Activated naive CD4-positive, alpha-beta T cell treated with anti-CD3 and anti-CD28 coated beads, Interleukin-2, amount 50 U/mL, for 16 hours (primary cell): ENCODE results near the gene SLC17A9.

Experiments used
- DNase-seq: peaks from one replicate; pipeline ENCODE4 v3.0.0-alpha.2; 2020

Gene SLC17A9

DNA sequence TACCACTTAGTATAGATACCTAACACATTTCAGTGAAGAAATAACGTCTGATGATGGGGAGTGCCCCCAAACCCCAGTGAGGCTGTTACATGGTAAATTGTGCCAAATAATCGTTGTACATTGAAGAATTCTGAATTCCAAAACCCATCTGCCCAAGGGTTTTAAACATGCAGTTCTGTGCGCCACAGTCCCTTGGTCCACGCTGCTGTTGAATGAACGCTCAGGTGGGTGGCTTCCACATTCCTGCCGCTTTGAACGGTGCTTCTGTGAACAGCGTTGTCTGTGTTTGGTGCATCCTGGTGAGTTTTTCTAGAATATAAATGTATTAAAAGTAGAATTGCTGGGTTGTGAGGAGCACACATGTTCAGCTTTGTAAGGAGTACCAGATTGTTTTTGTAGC lies 11.6 kb upstream of the SLC17A9 start:
- no peak for DNase-seq

DNA sequence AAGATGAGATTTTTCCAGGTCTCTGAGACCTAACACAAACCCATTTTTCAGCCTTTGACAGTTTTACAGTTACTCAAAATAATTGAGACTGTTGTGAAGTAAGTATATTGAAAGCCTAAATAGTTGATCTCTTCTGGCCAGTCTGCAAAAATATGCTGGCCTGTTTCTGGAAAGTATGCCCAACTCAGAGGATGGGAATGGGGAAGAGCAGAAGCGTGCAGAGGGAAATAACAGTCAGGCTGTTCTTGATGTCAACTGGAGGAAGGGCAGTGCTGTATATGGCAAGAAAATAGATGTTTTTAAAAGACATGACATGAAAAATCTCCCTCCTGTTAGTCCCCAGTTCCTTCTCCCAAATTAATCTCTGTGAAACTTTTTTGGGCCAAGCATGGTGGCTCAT lies 10.7 kb upstream of the SLC17A9 start:
- DNase-seq = no peak

DNA sequence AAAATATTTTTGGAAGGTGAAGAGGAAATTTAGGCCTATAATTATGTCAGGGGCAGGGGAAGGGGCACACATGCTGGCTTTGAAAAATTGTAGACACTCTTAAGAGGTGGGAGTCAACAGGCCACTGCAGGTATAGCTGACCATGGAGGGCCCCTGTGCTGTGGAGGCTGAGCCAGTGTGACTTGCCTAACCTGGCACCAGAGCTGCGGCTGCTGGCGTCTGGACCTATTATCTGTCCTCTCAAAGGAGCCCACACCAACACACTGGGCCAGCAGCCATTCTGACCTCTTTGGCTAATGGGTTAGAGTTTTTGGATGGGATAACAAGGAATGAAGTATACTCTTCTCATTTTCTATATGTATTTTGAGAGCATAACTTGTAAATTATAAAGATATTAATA lies 10.1 kb upstream of the SLC17A9 start:
- DNase-seq = no peak

DNA sequence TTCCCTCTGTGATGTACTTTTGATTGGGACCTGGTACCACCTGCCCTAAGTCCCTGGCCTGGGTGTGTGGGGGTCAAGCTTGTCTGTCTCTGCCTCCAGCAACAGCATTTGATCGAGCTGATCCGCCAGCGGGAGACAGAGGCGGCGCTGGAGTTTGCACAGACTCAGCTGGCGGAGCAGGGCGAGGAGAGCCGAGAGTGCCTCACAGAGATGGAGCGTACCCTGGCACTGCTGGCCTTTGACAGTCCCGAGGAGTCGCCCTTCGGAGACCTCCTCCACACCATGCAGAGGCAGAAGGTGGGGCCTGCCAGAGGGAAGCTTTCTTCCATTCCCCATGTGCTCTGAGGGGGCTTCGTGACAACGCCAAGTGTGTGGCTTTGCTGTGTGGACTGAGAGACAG lies 9.1 kb upstream of the SLC17A9 start:
- DNase-seq = no peak

DNA sequence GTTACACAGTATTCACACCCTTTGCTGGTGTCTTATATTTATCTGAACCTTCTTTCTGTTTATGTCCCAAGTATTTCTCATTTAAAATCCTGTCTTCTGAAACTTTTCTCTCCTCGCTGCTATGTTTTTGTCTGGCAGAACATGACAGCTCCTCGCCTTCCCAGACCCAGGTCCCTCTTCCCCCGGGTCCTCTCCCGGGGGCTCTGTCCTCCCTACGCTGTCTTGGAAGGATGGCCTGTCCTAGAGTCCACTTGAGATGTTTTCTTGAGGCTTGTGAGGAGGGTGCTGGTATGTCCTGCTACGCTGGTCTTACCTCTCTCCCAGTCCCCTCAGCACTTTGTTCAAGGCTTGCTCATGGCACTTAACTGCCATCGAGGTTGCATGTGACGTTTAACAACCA lies 8.3 kb upstream of the SLC17A9 start:
- no peak for DNase-seq

DNA sequence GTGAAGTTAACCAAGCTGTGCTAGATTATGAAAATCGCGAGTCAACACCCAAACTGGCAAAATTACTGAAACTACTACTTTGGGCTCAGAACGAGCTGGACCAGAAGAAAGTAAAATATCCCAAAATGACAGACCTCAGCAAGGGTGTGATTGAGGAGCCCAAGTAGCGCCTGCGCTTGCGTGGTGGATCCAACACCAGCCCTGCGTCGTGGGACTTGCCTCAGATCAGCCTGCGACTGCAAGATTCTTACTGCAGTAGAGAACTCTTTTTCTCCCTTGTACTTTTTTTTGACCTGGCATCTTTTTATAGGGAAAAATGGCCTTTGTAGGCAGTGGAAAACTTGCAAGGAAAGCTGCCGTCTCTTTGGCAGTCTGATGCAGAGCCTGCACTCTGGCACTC lies 7.8 kb upstream of the SLC17A9 start:
- DNase-seq = no peak

DNA sequence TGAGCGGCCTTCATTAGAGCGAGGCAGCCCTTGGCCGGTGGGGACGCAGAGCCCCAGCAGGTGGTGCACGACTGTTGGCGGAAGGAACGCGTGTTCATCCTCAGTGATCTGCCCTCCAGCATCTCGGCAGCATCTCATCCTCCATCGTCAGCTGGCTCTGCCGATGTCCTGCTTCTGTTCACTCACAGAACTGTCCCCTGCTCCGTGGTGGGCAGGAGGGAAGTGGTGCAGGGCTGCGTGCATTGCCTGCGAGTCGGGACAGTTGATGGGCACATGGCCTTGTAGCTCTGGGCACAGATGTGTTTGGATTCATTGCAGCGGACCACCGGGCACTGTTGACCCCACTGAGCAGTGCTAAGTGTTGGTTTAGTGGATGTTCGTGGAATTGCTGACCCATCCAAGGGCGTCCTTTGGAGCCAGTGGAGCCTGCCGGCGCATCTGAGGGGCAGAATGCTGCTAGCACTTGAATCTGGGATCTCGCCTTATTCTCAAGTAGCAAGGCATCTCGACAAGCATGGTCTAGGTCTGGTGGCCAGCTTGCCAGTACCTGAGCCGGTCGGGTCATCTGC lies 6.7 kb upstream of the SLC17A9 start:
- DNase-seq = no peak

DNA sequence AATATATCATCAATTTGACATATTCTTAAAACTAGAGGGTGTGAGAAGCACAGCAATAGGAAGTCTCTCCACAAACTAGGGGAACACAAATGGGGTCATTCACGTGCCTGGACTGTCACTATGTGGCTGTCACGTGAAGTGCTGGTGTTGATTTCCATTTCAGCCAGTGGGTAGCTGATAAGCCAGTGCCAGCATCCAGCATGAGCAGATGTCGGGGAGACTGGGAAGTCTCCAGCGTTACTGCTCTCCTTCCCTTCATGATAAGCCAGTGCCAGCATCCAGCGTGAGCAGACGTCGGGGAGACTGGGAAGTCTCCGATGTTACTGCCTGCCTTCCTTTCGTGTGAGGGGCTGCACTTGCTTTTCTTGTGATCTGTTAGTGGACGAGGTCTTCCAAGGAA lies 5.6 kb upstream of the SLC17A9 start:
- no peak for DNase-seq

DNA sequence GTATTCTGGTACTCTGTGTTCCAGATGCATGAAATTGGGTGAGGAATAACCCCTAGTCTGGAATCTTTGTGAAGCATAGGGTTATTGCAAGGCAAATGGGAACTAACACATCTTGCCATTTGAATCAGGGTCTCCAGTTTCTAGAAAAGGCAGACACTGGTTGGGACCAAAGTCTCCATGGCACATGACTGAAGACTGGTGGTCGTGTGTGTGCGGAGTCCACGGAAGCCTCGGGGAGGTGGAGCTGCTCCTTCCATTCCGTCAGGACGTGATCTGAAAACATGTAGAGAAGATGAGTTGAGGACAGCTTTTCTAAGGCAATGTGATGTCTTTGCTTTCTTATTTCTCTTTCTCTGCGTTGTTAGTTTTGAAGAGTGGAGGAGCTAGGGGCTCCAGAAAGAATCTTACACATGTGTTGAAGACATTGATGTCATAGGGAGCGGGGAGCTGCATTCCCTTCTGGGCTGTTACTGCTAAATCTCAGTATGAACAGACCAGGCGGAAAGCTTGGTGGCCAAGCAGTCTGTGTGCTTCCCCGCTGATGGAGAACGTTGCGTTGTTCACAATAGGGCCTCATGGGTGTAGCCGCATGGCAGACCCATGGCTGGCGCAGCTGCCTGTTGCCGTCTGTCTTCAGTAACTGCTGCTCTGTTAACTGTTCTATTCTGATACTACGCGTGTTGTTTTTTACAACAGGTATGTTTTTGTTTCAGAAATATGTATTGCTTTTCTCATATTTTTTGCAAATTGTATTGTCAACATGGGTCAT lies 4.8 kb upstream of the SLC17A9 start:
- no peak for DNase-seq

DNA sequence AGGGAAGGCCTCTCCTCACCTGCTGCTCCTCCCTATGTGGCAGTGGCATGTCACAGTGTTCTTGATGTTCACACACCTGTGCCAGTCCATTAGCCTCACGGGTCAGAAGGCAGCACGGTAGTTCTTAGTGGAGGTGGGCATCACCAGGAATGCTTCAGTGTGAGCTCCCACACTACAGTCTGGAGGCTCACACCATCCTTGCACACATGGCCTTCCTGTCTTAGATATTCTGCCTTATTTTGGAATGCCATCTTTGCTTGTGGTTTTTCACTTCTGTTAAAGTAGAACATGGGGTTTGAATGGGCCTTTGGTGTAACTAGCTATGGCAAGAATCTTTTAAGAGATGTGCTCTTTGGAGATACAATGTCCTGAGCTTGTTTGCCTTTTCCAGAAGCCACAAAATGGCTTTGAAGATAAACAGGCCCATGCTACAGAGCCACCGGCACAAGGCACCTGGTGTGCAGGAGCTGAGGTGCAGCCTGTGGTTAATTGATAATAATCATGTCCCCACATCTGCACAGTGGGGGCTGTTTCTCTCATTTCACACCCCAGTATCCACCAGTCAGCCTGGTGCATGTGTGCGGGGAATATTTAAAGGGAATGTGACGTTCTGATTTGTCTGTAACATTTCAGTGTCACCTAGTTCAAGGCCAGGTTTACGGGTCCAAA lies 3.2 kb upstream of the SLC17A9 start:
- no peak for DNase-seq

DNA sequence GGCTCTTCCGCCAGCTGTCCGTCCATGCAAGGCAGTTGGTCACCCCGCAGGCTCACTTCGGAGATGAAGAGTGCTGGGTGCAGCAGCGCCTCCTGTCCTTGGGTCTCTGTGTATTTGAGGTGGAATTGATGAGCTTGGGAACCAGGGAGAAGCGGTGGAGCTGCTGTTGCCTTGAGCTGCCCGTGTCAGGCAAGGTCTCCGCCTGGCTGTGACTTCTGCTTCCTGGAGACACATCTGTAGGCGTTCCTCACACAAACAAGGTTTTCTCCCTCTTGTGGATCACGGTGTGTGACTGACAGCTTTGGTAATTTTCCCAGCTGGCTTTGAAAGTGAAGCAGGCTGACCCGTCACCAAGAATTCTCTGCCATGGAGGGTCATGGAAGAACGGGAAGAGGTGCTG lies 2.5 kb upstream of the SLC17A9 start:
- no peak for DNase-seq

DNA sequence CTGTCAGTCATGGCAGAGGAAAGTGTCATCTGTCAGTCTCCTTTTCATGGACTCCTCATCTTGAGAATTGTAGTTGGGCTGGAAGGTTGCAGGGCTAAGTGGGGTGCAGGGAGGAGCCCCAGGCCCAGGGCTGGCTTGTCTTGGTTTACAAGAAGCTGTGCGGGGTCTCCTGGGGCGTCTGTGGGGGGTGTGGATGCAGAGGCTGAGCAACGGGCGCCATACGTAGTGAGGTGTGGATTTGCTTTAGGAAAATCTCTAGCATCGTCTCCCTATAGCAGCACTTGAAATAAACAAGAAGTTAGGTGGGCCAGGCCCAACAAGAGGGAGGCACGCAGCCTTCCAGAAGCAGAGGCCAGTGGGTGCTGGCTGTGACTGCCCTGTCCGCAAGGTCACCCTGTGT lies 1.8 kb upstream of the SLC17A9 start:
- no peak for DNase-seq

DNA sequence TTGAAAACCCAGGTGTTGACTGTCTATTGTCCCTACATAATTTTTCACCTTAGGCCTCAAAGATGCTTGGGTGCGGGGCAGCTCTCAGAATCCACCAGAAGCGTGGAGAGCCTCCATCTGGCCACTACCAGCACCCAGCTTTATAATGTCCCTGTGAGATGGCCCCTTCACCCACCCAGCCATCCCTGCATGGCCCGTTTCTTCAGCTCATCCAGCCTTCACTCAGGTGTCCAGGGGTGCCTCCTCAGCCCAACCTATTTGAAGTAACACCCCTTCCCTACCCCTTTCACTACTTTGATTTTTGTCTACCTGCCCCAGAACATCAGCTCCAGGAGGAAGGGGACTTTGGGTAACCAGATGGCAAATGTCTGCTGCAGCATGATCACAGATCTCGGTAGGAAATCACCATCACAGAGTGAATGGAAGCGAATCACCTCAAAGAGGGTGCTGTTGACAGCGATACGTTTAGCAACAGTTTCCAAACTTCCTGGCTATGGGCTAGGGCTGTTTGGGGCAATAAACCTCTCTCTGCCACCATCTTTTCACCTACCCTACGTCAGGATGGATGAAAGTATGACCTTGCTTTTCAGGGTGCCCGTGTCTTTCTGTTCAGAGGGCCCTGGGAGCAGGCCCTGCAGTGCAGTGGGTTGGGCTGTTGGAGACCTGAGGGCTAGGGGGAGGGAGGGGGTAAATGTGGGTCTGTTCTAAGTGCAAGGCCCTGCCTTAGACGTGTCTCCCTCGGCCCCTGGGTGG lies 1.2 kb upstream of the SLC17A9 start:
- DNase-seq = no peak

DNA sequence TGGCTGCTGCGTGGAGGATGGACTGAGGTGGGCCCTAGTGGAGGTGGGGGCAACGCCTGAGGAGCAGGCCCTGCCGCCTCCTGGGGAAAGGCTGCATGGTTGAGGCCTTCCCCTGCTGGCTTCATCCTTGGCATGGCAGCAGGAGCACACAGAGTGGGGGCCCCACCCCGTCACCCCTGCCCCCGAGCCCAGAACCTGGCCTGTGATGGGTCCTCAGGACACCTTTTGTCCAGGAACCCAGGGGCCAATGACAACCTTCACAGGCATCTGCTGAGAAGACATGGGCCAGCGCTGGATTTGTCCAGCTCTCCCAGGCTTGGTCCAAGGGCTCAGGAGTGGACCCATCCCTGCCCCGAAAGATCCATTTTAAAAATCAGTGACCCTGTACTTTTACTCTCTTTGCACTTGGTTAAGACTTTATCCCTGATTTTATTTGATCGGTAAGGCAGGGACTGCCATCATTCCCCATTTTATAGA lies 575 bp upstream of the SLC17A9 start:
- no peak for DNase-seq

DNA sequence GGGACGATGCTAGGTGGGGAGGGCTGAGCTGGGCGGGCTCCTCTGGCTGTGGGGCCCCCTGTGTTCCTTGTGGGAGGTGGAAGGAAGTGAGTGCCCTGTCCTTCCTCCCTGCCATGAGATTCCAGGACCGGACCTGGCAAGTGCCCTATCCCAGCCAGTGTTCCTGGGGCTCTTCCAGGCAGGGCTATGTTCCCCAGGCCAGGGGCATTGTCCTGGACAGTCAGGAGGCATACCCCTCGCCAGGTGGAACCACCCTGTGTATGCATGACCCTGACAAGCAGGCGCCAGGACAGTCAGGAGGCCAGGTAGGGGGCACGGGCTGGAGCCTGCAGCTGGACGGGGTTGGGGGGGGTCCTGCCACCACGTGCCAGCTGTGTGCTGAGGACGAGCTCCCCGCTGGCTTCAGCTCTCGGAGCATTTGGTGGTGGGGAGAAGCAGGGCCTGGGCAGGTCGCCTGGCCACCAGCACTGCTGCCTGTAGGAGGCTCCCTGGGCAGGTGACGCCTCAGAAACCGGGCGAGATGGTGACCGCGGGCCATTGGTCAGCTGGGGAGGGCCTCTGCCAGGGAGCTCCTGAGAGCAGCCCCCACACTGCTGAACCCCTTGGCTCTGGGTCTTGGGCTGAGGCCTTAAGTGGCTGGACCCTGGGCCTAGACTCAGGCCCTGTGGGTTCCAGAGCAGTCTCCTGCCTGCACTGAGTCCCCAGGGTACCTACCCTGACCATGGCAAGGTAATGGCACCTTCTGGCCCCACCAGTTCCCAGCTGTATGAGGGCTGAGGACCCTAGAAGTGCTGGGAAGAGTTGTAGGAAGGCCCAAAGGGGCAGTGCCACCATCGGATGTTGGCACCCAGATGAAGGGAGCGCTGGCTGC lies 694 bp downstream of the SLC17A9 start:
- no peak for DNase-seq

DNA sequence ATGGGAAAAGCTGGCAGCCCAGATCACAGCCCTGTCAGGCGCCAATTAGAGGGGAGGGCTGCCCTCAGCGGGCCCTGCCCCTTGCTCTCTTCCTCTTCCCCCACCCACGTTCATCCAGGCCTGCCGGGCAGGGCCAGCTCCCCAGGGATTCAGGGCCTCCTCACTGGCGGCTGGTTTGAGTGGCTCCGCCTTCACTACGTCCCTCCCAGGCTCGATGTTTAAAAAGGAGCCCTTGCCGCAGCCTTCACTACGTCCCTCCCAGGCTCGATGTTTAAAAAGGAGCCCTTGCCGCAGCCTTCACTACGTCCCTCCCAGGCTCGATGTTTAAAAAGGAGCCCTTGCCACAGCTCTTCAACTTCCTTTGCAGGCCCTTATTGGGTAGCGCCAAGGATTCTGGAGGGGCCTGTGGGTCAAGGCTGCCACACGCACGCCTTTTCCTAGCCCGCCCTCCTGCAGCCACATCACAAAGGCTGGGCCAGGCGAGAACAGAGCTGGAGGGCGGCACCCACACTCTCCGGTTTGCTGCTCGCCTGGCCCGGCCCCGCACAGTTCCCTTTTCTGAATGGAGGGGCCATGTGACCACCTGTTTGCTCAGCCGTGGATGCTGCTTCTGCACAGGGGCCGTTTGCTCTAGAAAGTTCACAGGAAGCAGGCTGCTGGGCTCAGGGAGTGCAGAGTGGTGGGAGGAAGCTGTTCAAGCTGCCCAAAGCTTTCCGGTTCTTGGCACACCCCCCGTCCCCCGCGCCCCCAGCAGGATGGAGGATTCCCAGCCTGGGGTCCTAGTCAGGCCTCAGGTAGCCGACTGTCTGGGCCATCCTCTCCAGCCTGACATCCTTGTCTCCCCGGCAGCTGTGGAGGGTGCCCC lies 1.6 kb downstream of the SLC17A9 start:
- DNase-seq = peak; percentile 50

DNA sequence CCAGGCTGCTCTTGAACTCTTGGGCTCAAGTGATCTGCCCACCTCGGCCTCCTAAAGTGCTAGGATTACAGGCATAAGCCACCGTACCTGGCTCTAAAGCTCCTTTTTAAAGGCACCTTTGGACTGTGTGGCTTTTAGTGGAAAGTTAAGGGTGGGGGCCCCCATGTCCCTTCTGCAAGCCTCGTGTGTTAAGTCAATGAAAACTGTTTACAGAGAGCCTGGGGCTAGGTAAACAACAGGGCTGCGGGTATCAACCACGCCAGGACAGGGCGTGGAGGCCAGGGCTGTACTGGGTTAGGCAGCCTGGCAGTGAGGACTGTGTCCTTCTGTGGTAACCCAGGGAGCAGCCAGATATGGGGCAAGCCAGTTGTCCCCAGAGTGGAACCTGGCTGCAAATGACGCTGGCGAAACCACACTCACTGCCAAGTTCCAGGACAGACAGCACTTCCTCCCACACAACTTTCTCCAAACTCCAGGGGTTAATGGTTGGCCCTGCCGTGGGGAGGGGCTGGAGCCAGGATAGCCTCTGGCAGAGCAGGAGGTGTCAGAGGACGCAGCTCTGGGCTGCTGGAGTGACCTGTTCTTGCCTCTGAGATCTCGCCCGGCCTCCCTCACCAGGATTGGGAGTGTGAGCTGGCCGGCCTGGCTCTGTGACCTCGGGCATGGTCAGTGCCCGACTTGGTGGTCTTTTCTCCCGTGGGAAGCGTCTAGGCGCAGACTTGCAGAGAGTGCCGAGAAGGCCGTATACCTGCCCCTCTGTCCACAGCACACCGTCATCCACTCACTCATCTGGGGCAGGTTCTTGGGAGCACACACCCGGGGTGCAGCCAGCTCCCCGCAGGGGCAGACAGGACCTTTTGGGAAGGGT lies 3.2 kb downstream of the SLC17A9 start:
- DNase-seq = no peak

DNA sequence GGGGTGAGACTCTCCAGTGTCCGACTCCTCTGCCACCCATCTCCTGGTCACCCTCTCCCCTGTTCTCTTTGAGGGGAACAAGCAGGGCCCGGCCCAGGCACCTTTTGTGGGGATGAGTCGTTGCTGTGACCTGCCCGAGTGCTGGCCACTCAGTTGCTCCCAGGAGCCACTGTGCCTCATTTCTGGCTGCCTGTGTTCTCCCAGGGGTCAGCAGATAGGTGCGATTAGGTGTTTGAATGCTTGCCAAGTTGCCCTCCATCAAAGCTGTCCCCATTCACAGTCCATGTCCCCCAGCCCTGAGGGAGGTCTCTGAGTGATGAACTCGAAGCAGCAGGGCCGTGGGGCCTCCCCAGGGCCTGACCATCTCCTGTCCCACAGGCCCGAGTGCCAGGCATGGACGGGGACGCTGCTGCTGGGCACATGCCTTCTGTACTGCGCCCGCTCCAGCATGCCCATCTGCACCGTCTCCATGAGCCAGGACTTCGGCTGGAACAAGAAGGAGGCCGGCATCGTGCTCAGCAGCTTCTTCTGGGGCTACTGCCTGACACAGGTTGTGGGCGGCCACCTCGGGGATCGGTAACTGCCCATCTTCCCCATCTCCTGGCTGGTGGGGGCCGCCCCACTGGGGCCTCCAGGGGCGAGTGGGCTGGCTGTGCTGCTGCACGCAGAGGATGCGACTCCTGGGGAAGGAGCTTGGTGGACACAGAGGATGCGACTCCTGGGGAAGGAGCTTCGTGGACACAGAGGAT lies 4.1 kb downstream of the SLC17A9 start:
- no peak for DNase-seq
